Suprapubic skin (tissue), 4 donors: Measurements from ENCODE around the gene ZSCAN21.

Experiments used
- CTCF ChIP-seq, 2 donors: fragments of 200-600 bp in 1 of 2; fragments of 450-650 bp in 1 of 2; sonication (generic) in 1 of 2; IDR thresholded peaks; one replicate each; pipeline ENCODE4 v1.5.1; 2016 to 2019; ENCODE audit warnings: antibody characterized with exemption in 2 of 2, mild to moderate bottlenecking in 1 of 2, moderate library complexity in 1 of 2
- POLR2A ChIP-seq, 2 donors: fragments of 450-650 bp; IDR thresholded peaks; one replicate each; pipeline ENCODE4 v1.6.1; 2017; ENCODE audit warnings: antibody characterized with exemption in 2 of 2, mild to moderate bottlenecking in 2 of 2, moderate library complexity in 2 of 2
- POLR2AphosphoS5 ChIP-seq, 3 donors: sonication (generic); formaldehyde crosslinking; IDR thresholded peaks; one replicate each; pipeline ENCODE4 v1.6.1; 2017; ENCODE audit warnings: antibody characterized with exemption in 3 of 3

- TF ChIP-seq CTCF (IDR thresholded peaks at IDR 0.05) (no peak), POLR2AphosphoS5 (IDR thresholded peaks at IDR 0.05) (no peak), POLR2A (IDR thresholded peaks at IDR 0.05) (no peak)
Measured at GRCh38 chr7:100106633-100107032, 57.1 kb downstream of the ZSCAN21 start.
